Suprapubic skin (tissue), 4 donors: ENCODE measurements around the gene ARHGEF17.

Source experiments
- EP300 ChIP-seq: sonication (generic); formaldehyde crosslinking; IDR thresholded peaks from one replicate; pipeline ENCODE4 v1.6.1; 2017; ENCODE audit warnings: antibody characterized with exemption
- POLR2A ChIP-seq, 2 donors: fragments of 450-650 bp; IDR thresholded peaks; one replicate each; pipeline ENCODE4 v1.6.1; 2017; ENCODE audit warnings: antibody characterized with exemption in 2 of 2, mild to moderate bottlenecking in 2 of 2, moderate library complexity in 2 of 2
- POLR2AphosphoS5 ChIP-seq, 3 donors: sonication (generic); formaldehyde crosslinking; IDR thresholded peaks; one replicate each; pipeline ENCODE4 v1.6.1; 2017; ENCODE audit warnings: antibody characterized with exemption in 3 of 3
- TF ChIP-seq, protein P1 (sequence below), 2 donors: fragments of 200-600 bp in 1 of 2; fragments of 450-650 bp in 1 of 2; sonication (generic) in 1 of 2; IDR thresholded peaks; one replicate each; pipeline ENCODE4 v1.5.1; 2016 to 2019; ENCODE audit warnings: antibody characterized with exemption in 2 of 2, mild to moderate bottlenecking in 1 of 2, moderate library complexity in 1 of 2

DNA sequence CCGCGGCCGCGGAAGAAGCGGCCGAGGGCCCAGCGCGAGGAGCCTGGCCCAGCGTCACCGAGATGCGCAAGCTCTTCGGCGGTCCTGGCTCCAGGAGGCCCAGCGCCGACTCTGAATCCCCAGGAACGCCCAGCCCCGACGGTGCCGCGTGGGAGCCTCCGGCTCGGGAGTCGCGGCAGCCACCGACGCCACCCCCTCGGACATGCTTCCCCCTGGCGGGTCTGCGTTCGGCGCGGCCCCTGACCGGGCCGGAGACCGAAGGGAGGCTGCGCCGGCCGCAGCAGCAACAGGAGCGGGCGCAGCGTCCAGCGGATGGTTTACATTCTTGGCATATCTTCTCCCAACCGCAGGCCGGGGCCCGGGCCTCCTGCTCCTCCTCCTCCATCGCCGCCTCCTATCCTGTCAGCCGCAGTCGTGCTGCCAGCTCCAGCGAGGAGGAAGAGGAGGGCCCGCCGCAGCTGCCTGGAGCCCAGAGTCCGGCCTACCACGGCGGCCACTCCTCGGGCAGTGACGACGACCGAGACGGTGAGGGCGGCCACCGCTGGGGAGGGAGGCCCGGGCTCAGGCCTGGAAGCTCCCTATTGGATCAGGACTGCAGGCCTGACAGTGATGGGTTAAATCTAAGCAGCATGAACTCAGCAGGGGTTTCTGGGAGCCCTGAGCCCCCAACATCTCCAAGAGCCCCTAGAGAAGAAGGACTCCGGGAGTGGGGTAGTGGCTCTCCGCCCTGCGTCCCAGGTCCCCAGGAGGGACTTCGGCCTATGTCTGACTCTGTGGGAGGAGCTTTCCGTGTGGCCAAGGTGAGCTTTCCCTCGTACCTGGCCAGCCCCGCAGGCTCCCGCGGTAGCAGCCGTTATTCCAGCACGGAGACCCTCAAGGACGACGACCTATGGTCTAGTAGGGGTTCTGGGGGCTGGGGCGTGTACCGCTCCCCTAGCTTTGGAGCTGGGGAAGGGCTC is 1.2 kb downstream of the ARHGEF17 start:
- peak in 2 of 3 donors; percentile 54 to 76 for TF ChIP-seq POLR2AphosphoS5 (IDR thresholded peaks at IDR 0.05)
- no peak for TF ChIP-seq EP300
- TF ChIP-seq, protein P1, sequence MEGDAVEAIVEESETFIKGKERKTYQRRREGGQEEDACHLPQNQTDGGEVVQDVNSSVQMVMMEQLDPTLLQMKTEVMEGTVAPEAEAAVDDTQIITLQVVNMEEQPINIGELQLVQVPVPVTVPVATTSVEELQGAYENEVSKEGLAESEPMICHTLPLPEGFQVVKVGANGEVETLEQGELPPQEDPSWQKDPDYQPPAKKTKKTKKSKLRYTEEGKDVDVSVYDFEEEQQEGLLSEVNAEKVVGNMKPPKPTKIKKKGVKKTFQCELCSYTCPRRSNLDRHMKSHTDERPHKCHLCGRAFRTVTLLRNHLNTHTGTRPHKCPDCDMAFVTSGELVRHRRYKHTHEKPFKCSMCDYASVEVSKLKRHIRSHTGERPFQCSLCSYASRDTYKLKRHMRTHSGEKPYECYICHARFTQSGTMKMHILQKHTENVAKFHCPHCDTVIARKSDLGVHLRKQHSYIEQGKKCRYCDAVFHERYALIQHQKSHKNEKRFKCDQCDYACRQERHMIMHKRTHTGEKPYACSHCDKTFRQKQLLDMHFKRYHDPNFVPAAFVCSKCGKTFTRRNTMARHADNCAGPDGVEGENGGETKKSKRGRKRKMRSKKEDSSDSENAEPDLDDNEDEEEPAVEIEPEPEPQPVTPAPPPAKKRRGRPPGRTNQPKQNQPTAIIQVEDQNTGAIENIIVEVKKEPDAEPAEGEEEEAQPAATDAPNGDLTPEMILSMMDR (IDR thresholded peaks at IDR 0.05) = no peak
- peak in 1 of 2 donors; percentile 26 for TF ChIP-seq POLR2A (IDR thresholded peaks at IDR 0.05)
